Calu3 (cell line): ENCODE measurements around the gene GMDS. TPM values are rescaled to one million over a fixed set of nuclear protein-coding genes. Genes with fewer than 3 reads are reported as not detected.

Experiments
- BruUV-seq: library from RNA; stranded (reverse); fragments of 400-500 nt; replicated peaks from 2 replicates; lab custom pipeline; 2021; lab: Mats Ljungman, UMichigan
- CTCF ChIA-PET: fragments of 300-600 bp; sonication (Branson Sonifier 250); formaldehyde crosslinking; loops from one replicate; lab custom pipeline; 2022; ENCODE audit warnings: antibody characterized with exemption; lab: Charles Lee
- DNase-seq: peaks from one replicate; pipeline ENCODE4 v3.0.0; 2022
- H3K27ac Mint-ChIP-seq: one replicate; pipeline ENCODE4 v1.8.0; 2022; ENCODE audit warnings: mixed read lengths; ENCODE audit not compliant: unreplicated experiment
- H3K27me3 Mint-ChIP-seq: one replicate; pipeline ENCODE4 v1.8.0; 2022; ENCODE audit warnings: mixed read lengths; ENCODE audit not compliant: unreplicated experiment
- H3K36me3 Mint-ChIP-seq: one replicate; pipeline ENCODE4 v1.8.0; 2022; ENCODE audit warnings: mild to moderate bottlenecking, moderate library complexity, mixed read lengths; ENCODE audit not compliant: insufficient read depth, unreplicated experiment
- H3K4me1 Mint-ChIP-seq: one replicate; pipeline ENCODE4 v1.8.0; 2022; ENCODE audit warnings: mild to moderate bottlenecking, low read depth, mixed read lengths; ENCODE audit not compliant: unreplicated experiment
- H3K4me3 Mint-ChIP-seq: one replicate; pipeline ENCODE4 v1.8.0; 2022; ENCODE audit warnings: mild to moderate bottlenecking, low read depth, moderate library complexity, mixed read lengths; ENCODE audit not compliant: unreplicated experiment
- H3K9me3 Mint-ChIP-seq: one replicate; pipeline ENCODE4 v1.8.0; 2022; ENCODE audit warnings: low read depth, mixed read lengths; ENCODE audit not compliant: unreplicated experiment
- intact Hi-C: fragments of 100-400 bp; cut with micrococcal nuclease; formaldehyde crosslinking; loops from one replicate; pipeline ENCODE4 v1.10.0; 2022; ENCODE audit not compliant: unreplicated experiment
- total RNA-seq: library from RNA; stranded (reverse); gene quantifications from 2 replicates; pipeline ENCODE4 v1.2.3, GENCODE V29; 2022
- TF ChIP-seq, protein P1 (sequence below): fragments of 200-600 bp; IDR thresholded peaks from one replicate; pipeline ENCODE4 v1.8.0; 2022; ENCODE audit warnings: antibody characterized with exemption; ENCODE audit not compliant: unreplicated experiment

GMDS gene
- total RNA-seq, 1 experiment from 2014 or later = 58.2 TPM

DNA sequence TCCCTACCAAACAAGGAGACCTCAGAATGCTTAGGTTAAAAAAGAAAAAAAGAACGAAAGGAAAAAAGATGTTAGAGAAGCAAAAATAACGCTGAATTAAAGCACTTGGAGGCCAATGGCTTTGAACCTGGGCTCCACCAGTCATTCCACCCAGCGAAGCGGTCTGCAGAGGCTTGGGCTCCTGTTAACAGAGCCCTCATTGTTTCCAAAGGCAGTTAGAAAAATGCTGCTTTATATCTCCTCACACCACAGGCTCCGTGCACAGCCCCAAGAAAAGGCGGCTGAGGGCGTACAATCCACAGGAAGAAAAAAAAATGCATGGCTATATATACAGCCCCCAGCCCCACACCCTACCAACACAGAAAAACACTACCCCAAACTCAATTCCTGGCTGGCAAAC lies 379.8 kb downstream of the GMDS start:
- H3K9me3 Mint-ChIP-seq = no peaks in the 10 kb centered on the region
- H3K36me3 Mint-ChIP-seq = no peaks in the 10 kb centered on the region
- no peak overlapping the region for H3K27ac Mint-ChIP-seq
- H3K27me3 Mint-ChIP-seq = no peaks in the 10 kb centered on the region
- no peaks in the 10 kb centered on the region for H3K4me1 Mint-ChIP-seq
- BruUV-seq = no TSS peak
- DNase-seq = no peak
- CTCF ChIA-PET = no interaction called here
- H3K4me3 Mint-ChIP-seq = no peak overlapping the region
- TF ChIP-seq, protein P1, sequence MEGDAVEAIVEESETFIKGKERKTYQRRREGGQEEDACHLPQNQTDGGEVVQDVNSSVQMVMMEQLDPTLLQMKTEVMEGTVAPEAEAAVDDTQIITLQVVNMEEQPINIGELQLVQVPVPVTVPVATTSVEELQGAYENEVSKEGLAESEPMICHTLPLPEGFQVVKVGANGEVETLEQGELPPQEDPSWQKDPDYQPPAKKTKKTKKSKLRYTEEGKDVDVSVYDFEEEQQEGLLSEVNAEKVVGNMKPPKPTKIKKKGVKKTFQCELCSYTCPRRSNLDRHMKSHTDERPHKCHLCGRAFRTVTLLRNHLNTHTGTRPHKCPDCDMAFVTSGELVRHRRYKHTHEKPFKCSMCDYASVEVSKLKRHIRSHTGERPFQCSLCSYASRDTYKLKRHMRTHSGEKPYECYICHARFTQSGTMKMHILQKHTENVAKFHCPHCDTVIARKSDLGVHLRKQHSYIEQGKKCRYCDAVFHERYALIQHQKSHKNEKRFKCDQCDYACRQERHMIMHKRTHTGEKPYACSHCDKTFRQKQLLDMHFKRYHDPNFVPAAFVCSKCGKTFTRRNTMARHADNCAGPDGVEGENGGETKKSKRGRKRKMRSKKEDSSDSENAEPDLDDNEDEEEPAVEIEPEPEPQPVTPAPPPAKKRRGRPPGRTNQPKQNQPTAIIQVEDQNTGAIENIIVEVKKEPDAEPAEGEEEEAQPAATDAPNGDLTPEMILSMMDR = no peak
- intact Hi-C loops = no loop called here

DNA sequence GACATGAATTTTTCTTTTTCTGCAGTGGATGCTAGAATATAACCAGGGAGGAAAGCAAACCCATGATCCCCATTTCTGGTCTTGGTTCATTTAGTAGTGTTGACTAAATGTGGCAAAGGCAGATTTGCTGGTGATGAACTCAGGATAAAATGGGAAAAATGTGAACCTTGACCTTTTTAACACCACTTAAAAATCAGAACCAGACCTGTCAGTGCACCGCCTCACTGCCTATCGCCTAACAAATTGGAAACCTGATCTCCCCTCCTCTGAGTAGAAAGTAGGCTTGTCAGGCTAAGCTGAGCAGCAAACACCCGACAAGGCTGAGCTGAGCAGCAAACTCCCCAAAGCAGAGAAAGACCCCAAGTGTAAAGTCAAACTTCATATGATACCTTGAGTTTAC lies 380.9 kb downstream of the GMDS start:
- Mint-ChIP-seq H3K4me3 (no peak overlapping the region), H3K27ac (no peak overlapping the region), H3K27me3 (no peaks in the 10 kb centered on the region), H3K36me3 (no peaks in the 10 kb centered on the region), H3K9me3 (no peaks in the 10 kb centered on the region), H3K4me1 (no peaks in the 10 kb centered on the region)
- no peak for DNase-seq
- TF ChIP-seq, protein P1 = no peak
- intact Hi-C loops = no loop called here
- CTCF ChIA-PET = interaction anchor here (0.7 kb wide), 1 partner anchor 133 kb away, joined by 3 read pairs; no protein-coding TSS in a partner anchor
- BruUV-seq = no TSS peak

DNA sequence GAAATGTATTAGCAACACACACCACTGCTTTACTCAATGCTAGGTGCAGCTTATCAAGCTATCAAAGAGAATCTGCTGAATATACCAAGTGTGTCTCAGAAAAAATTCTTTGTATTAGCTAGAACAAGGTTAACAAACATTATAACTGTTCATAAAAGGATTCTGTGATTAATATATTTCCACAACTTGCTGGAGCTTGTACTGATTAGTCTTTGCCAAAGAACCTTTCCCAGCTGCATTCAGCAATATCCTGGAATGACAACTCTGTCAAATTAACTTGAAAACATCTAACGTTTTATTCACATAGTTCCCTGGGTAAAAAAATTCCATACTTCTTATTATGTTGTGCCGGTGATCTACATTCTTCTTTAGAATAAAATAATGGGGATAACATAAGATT lies 383.0 kb downstream of the GMDS start:
- H3K4me3 Mint-ChIP-seq = no peak overlapping the region
- H3K27me3 Mint-ChIP-seq = no peaks in the 10 kb centered on the region
- DNase-seq = no peak
- BruUV-seq = no TSS peak
- CTCF ChIA-PET = interaction anchor here (0.6 kb wide), 1 partner anchor 36 kb away, joined by 3 read pairs; no protein-coding TSS in a partner anchor
- no peaks in the 10 kb centered on the region for H3K4me1 Mint-ChIP-seq
- no peak overlapping the region for H3K27ac Mint-ChIP-seq
- TF ChIP-seq, protein P1 = no peak
- no peaks in the 10 kb centered on the region for H3K36me3 Mint-ChIP-seq
- no peaks in the 10 kb centered on the region for H3K9me3 Mint-ChIP-seq
- intact Hi-C loops = no loop called here

DNA sequence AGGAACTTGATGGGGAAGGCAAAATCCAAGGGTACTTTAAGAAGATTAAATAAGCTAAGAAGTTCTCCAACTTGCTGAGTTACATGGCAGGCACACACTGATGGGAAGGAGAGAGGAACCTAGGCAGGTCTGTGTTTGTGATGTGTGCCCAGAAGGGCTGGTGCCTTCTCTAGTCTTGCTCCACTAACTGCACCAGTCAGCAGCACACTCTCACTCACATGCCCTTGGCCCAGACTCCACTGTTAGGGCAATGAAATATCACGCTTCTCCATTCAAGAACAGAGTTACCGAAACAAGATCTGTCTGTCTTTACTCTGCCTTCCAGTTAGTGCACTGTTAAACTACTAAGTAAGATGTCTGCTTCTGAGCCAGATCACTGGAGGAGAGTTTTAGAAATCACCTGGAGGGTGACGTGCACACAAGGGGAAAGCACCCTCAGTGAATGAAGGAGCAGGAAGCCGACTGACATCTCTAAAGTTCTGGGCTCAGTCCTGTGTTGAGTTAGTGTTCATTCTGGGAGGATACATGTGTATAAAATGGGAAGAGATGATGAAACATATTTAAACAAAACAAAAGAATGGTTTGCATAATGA lies 384.6 kb downstream of the GMDS start:
- DNase-seq = no peak
- Mint-ChIP-seq H3K27me3 (no peaks in the 10 kb centered on the region), H3K4me3 (no peak overlapping the region), H3K4me1 (no peaks in the 10 kb centered on the region), H3K27ac (no peak overlapping the region), H3K36me3 (no peaks in the 10 kb centered on the region), H3K9me3 (no peaks in the 10 kb centered on the region)
- no TSS peak for BruUV-seq
- intact Hi-C loops = no loop called here
- TF ChIP-seq, protein P1 = no peak
- CTCF ChIA-PET = no interaction called here
